Nephron (organoid): ENCODE data around the gene KAT2B.
"Not testable (repeated sequence)": the region's sequence is repeated elsewhere in the genome, so short reads cannot be mapped to it uniquely, and the experiment has no call there.

Experiments
- H3K27ac Mint-ChIP-seq, 3 experiments: 2 replicates each; pipeline ENCODE4 v1.8.0; 2020; ENCODE audit warnings: mixed read lengths in 3 of 3, mild to moderate bottlenecking in 2 of 3, moderate library complexity in 1 of 3
- H3K27me3 Mint-ChIP-seq: 2 replicates; pipeline ENCODE4 v1.8.0; 2021; ENCODE audit warnings: low read depth, mild to moderate bottlenecking, moderate library complexity, mixed read lengths
- H3K36me3 Mint-ChIP-seq: 2 replicates; pipeline ENCODE4 v1.8.0; 2020; ENCODE audit warnings: low read depth, mixed read lengths
- H3K4me1 Mint-ChIP-seq: 2 replicates; pipeline ENCODE4 v1.8.0; 2020; ENCODE audit warnings: mixed read lengths
- H3K4me3 Mint-ChIP-seq, 3 experiments: 2 replicates each; pipeline ENCODE4 v1.8.0; 2020; ENCODE audit warnings: mild to moderate bottlenecking in 3 of 3, mixed read lengths in 3 of 3, moderate library complexity in 2 of 3
- H3K9me3 Mint-ChIP-seq: 2 replicates; pipeline ENCODE4 v1.8.0; 2020; ENCODE audit warnings: mixed read lengths
- TF ChIP-seq, protein P1 (sequence below), 3 experiments: fragments of 200-600 bp; sonication (generic); IDR thresholded peaks; one replicate each; pipeline ENCODE4 v1.5.0; 2021; ENCODE audit warnings: antibody characterized with exemption in 3 of 3; ENCODE audit not compliant: unreplicated experiment in 3 of 3

The KAT2B gene

DNA sequence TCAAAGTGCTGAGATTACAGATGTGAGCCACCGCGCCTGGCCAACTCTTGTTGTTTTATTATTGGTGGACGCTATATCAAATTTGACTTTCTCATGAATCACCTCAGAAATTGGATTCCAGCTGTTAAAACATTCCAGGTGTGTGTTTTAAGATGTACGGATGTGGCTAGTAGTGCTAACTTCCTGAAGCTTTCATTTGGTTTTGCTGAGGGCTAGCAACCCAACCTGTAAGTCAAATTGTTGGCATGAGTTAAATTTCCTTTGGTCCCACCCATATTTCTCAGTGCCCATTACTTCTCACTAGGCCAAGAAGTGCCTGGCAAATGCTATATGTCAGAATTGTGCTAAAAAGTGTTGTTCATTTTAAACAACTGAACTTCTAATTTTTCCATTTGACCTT, 13.1 kb upstream of the KAT2B start:
- Mint-ChIP-seq H3K9me3 (no peaks in the 10 kb centered on the region), H3K36me3 (no peaks in the 10 kb centered on the region), H3K27me3 (no peaks in the 10 kb centered on the region), H3K27ac (no peak overlapping the region), H3K4me3 (no peak overlapping the region), H3K4me1 (peaks cover 10% of the 10 kb centered on the region)
- TF ChIP-seq, protein P1, sequence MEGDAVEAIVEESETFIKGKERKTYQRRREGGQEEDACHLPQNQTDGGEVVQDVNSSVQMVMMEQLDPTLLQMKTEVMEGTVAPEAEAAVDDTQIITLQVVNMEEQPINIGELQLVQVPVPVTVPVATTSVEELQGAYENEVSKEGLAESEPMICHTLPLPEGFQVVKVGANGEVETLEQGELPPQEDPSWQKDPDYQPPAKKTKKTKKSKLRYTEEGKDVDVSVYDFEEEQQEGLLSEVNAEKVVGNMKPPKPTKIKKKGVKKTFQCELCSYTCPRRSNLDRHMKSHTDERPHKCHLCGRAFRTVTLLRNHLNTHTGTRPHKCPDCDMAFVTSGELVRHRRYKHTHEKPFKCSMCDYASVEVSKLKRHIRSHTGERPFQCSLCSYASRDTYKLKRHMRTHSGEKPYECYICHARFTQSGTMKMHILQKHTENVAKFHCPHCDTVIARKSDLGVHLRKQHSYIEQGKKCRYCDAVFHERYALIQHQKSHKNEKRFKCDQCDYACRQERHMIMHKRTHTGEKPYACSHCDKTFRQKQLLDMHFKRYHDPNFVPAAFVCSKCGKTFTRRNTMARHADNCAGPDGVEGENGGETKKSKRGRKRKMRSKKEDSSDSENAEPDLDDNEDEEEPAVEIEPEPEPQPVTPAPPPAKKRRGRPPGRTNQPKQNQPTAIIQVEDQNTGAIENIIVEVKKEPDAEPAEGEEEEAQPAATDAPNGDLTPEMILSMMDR (IDR thresholded peaks at IDR 0.05; ENCODE audit: unreplicated experiment in 3 of 3), result no peak

GRCh38 chr3:20028905-20029331, 11.3 kb upstream of the KAT2B start:
- TF ChIP-seq, protein P1 (IDR thresholded peaks at IDR 0.05; ENCODE audit: unreplicated experiment in 3 of 3), result no peak
- H3K9me3 Mint-ChIP-seq, result no peaks in the 10 kb centered on the region
- peaks cover 4% of the 10 kb centered on the region for H3K4me1 Mint-ChIP-seq
- no peaks in the 10 kb centered on the region for H3K27me3 Mint-ChIP-seq
- no peak overlapping the region for H3K27ac Mint-ChIP-seq
- no peaks in the 10 kb centered on the region for H3K36me3 Mint-ChIP-seq
- no peak overlapping the region for H3K4me3 Mint-ChIP-seq

- not testable (repeated sequence) for H3K36me3 Mint-ChIP-seq, H3K4me3 Mint-ChIP-seq, H3K9me3 Mint-ChIP-seq, H3K27me3 Mint-ChIP-seq, H3K27ac Mint-ChIP-seq, H3K4me1 Mint-ChIP-seq
Observed at GRCh38 chr3:20031939-20032338, 8.3 kb upstream of the KAT2B start.

DNA sequence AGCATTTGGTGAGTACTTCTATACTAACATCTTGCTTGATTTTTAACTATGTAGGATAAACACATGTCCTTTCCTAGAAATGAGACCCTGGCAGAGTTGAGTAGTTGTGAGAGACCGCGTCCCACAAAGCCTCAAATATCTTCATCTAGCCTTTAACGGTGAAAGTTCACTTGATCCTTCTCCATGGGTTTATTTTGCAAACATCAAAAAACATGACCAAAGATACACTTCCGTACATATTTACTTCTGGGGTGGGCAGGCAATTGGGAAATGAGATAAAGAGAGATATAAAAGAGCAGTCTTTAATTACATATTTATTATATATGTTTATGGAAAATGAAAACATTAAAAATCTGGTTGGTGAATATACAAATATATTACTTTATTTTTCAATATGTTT, 5.2 kb upstream of the KAT2B start:
- H3K36me3 Mint-ChIP-seq, result no peaks in the 10 kb centered on the region
- H3K4me3 Mint-ChIP-seq, result no peak overlapping the region
- no peaks in the 10 kb centered on the region for H3K27me3 Mint-ChIP-seq
- TF ChIP-seq, protein P1 (IDR thresholded peaks at IDR 0.05; ENCODE audit: unreplicated experiment in 3 of 3), result no peak
- H3K4me1 Mint-ChIP-seq, result peaks cover 7% of the 10 kb centered on the region
- no peak overlapping the region for H3K27ac Mint-ChIP-seq
- no peaks in the 10 kb centered on the region for H3K9me3 Mint-ChIP-seq

- H3K27me3 Mint-ChIP-seq, result no peaks in the 10 kb centered on the region
- peak overlapping the region in 2 of 3 experiments; percentile 35 to 88 for H3K27ac Mint-ChIP-seq
- no peaks in the 10 kb centered on the region for H3K36me3 Mint-ChIP-seq
- H3K4me1 Mint-ChIP-seq, result peaks cover 17% of the 10 kb centered on the region
- H3K4me3 Mint-ChIP-seq, result peak overlapping the region in 2 of 3 experiments; percentile 18 to 53
- no peaks in the 10 kb centered on the region for H3K9me3 Mint-ChIP-seq
- TF ChIP-seq, protein P1 (IDR thresholded peaks at IDR 0.05; ENCODE audit: unreplicated experiment in 3 of 3), result peak in 1 of 3 experiments; percentile 17
Observed at GRCh38 chr3:20037255-20037996, 2.8 kb upstream of the KAT2B start.

DNA sequence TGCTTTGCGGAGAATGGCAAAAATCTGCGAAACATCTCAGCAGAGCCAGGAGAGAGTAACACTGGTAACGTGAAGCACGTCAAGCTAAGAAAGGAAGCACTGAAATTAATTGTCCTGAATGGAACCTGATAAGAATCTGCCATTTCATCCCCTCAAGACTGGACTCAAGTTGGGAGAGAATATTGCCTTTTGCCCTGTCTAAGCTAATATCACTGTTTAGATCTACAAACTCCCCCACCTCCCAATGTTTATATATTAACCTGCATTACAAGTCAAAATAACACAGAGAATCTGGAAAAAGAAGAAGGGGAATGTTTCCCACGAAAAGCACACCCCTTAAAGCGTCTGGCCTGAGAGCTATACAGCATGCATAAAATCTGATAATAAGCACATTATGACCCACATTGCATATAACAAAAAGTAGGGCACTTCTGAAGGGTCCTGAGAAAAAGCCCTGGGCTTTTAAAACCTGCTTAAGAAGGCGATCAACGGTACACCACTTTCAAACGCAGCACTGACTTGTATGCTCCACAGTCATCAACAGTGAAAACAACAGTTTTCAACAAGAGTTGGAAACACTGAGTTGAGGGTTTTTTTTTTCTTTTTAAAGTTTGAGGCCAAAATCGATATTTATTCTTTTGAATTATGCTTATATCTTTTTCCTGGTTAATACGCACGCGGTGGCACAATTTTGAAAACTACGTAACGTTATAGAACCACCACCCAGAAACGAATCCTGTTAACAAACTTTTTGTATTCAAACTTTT, 1.4 kb upstream of the KAT2B start:
- Mint-ChIP-seq H3K27me3 (no peaks in the 10 kb centered on the region), H3K9me3 (no peaks in the 10 kb centered on the region), H3K27ac (peak overlapping the region; percentile 51 to 88 (median 69)), H3K4me1 (peaks cover 22% of the 10 kb centered on the region), H3K36me3 (no peaks in the 10 kb centered on the region), H3K4me3 (peak overlapping the region; percentile 77 to 93 (median 92))
- TF ChIP-seq, protein P1 (IDR thresholded peaks at IDR 0.05; ENCODE audit: unreplicated experiment in 3 of 3), result no peak
